GM10266 (cell line): Measurements from ENCODE around the gene OR1L8.
"Not testable (repeated sequence)": the region's sequence is repeated elsewhere in the genome, so short reads cannot be mapped to it uniquely, and the experiment has no call there.

Source experiments
- DNase-seq: peaks from one replicate; pipeline ENCODE4 v3.0.0; 2012; ENCODE audit errors: extremely low spot score
- CTCF ChIP-seq: IDR thresholded peaks from 2 replicates; pipeline ENCODE4 v1.5.1; 2012; ENCODE audit warnings: mild to moderate bottlenecking, low read depth; ENCODE audit not compliant: control insufficient read depth, insufficient read depth; ENCODE audit errors: missing control alignments

Gene OR1L8

DNA sequence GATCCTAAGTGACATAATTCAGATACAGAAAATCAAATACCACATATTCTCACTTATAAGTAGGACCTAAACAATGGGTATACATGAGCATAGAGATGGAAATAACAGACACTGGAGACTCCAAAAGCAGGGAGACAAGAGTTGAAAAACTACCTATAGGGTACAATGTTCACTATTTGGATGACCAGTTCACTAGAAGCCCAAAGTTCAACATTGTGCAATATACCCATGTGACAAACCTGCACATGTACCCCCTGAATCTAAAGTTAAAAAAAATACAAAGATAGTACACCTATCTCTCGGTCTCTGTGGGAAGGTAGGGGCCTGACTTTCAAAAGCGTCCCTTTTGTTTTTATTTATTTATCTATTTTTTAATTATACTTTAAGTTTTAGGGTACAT is 44.4 kb downstream of the OR1L8 start:
- TF ChIP-seq CTCF, result no peak
- DNase-seq, result no peak

DNA sequence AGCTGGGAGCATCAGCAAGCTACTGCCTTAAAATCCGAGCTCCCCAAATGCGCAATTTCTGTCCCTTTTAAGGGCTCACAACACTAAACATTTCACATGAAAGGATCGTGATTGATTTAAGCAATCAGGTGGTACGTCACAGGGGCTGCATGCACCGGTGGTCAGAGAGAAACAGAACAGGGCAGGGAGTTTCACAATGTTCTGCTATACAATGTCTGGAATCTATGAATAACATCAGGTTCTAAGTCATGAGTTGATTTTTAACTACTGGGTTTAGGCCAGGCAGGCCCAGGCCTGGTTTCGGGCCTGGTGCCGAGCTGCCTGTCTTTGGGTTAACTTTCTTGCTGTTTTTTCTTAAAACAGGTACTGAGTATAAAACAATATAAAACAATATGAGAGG is 46.1 kb downstream of the OR1L8 start:
- DNase-seq, result not testable (repeated sequence)

- no peak for DNase-seq
- TF ChIP-seq CTCF, result no peak
Observed at GRCh38 chr9:122536134-122536533, 47.0 kb downstream of the OR1L8 start.

DNA sequence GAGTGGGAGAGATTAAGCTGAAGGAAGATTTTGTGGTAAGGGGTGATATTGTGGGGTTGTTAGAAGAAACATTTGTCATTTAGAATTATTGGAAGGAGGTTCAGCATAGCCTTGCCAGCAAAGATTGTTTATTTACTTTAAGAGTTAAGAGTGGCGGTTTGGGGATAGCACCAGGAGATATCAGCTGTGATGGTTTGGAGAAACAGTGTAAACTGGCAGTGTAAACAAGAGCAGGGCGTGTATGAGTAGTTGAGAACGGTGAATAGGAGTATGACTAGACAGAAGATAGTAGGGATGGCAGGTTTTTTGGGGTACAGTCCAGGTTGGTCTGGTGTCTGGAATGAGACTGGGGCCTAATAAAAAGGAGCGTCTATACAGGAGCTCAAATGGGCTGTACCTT is 52.0 kb downstream of the OR1L8 start:
- not testable (repeated sequence) for DNase-seq

- no peak for DNase-seq
Observed at GRCh38 chr9:122527193-122527592, 56.0 kb downstream of the OR1L8 start, which contains the start of gene OR1N1. TSS of gene OR1N1 (minus strand) at chr9:122527293. CDS start at chr9:122527293, 0 bp downstream.

GRCh38 chr9:122526602-122527001 is 56.6 kb downstream of the OR1L8 start:
- no peak for DNase-seq
- TF ChIP-seq CTCF, result no peak

More at GRCh38 chr9:122527193-122527592, 56.0 kb downstream of the OR1L8 start, which contains the start of gene OR1N1:
- no peak for TF ChIP-seq CTCF

DNA sequence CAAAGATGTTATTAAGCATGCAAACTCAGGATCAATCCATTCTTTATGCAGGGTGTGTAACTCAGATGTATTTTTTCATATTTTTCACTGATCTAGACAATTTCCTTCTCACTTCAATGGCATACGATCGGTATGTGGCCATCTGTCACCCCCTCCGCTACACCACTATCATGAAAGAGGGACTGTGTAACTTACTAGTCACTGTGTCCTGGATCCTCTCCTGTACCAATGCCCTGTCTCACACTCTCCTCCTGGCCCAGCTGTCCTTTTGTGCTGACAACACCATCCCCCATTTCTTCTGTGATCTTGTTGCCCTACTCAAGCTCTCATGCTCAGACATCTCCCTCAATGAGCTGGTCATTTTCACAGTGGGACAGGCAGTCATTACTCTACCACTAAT is 63.8 kb downstream of the OR1L8 start:
- DNase-seq, result no peak
- TF ChIP-seq CTCF, result no peak

- no peak for TF ChIP-seq CTCF
- DNase-seq, result no peak
Observed at GRCh38 chr9:122518841-122519240, 64.3 kb downstream of the OR1L8 start, which contains the start of gene OR1J4. TSS of gene OR1J4 (plus strand) at chr9:122519141. CDS start at chr9:122519141, 0 bp downstream.
